Stomach (tissue), 4 donors: Measurements from ENCODE around the gene CMIP.

Experiments used
- CTCF ChIP-seq, 7 experiments: fragments of 450-650 bp in 4 of 7; fragments of 200-600 bp in 3 of 7; sonication (generic) in 3 of 7; IDR thresholded peaks; one replicate each; pipeline ENCODE4 v1.5.1; 2016 to 2019; ENCODE audit warnings: antibody characterized with exemption in 7 of 7, control low read depth in 2 of 7, mild to moderate bottlenecking in 1 of 7
- EP300 ChIP-seq: sonication (generic); formaldehyde crosslinking; IDR thresholded peaks from one replicate; pipeline ENCODE4 v1.6.1; 2017; ENCODE audit warnings: antibody characterized with exemption
- POLR2AphosphoS5 ChIP-seq, 3 donors: sonication (generic); formaldehyde crosslinking; IDR thresholded peaks; one replicate each; pipeline ENCODE4 v1.6.1; 2016; ENCODE audit warnings: antibody characterized with exemption in 3 of 3

- TF ChIP-seq EP300 (no peak), CTCF (IDR thresholded peaks at IDR 0.05) (no peak), POLR2AphosphoS5 (IDR thresholded peaks at IDR 0.05) (no peak)
Observed at GRCh38 chr16:81528256-81528655, 83.6 kb downstream of the CMIP start.
